HCT116 (cell line): ENCODE data around the gene TSPEAR. TPM values are rescaled to one million over a fixed set of nuclear protein-coding genes. Genes with fewer than 3 reads are reported as not detected.

Experiments
- ATAC-seq: fragments of 200-7000 bp; cut with Tn5 transposase; 2 replicates; pipeline ENCODE4 v1.9.1; 2020; ENCODE audit warnings: mild to moderate bottlenecking, moderate library complexity
- BruUV-seq: library from RNA; stranded (reverse); fragments of 400-500 nt; replicated peaks from 2 replicates; lab custom pipeline; 2021; lab: Mats Ljungman, UMichigan
- CTCF ChIA-PET: fragments of 300-600 bp; sonication (Branson Sonifier 250); formaldehyde crosslinking; loops from one replicate; lab custom pipeline; 2021; ENCODE audit warnings: antibody characterized with exemption; lab: Charles Lee
- POLR2A ChIA-PET: fragments of 300-600, 350-600 bp; sonication (Branson Sonifier 250); formaldehyde crosslinking; loops from one replicate; lab custom pipeline; 2021; ENCODE audit warnings: antibody characterized with exemption; lab: Charles Lee
- RAD21 ChIA-PET, 2 experiments: fragments of 300-600 bp; sonication (Branson Sonifier 250); formaldehyde crosslinking; loops; one replicate each; lab custom pipeline; 2023; ENCODE audit warnings: low total read pairs in 2 of 2; ENCODE audit not compliant: uncharacterized antibody in 2 of 2, unreplicated experiment in 2 of 2, low non-redundant PET in 1 of 2; lab: Charles Lee
- DNase-seq: peaks from one replicate; pipeline ENCODE4 v3.0.0-alpha.2; 2010; ENCODE audit warnings: low read depth, low spot score
- H2AFZ ChIP-seq: fragments of 200-600 bp; shearing (Covaris generic), sonication (generic); 2 replicates; pipeline ENCODE4 v1.6.1; 2017; ENCODE audit warnings: low read depth, mixed run types, mixed read lengths, antibody characterized with exemption, low read length; ENCODE audit not compliant: poor library complexity, severe bottlenecking
- H3K27ac ChIP-seq: 2 replicates; pipeline ENCODE4 v1.5.1; 2012; ENCODE audit warnings: low read depth, low read length
- H3K27me3 ChIP-seq: fragments of 200-600 bp; sonication (generic); 2 replicates; pipeline ENCODE4 v1.6.1; 2016; ENCODE audit warnings: mixed run types, low read length, mixed read lengths; ENCODE audit not compliant: insufficient read depth
- H3K36me3 ChIP-seq, 2 experiments: fragments of 200-500 bp in 1 of 2; fragments of 200-600 bp in 1 of 2; sonication (Bioruptor generic) in 1 of 2; sonication (generic) in 1 of 2; 2 replicates each; pipeline versions ENCODE4 v1.5.1 to v1.6.1; 2014 to 2016; ENCODE audit warnings: low read length in 2 of 2, inconsistent platforms in 1 of 2, mixed read lengths in 1 of 2, mixed run types in 1 of 2; ENCODE audit not compliant: insufficient read depth in 2 of 2, control insufficient read depth in 1 of 2
- H3K4me1 ChIP-seq, 2 experiments: fragments of 200-600 bp in 1 of 2; sonication (generic) in 1 of 2; 2 replicates each; pipeline versions ENCODE4 v1.5.1 to v1.6.1; 2012 to 2017; ENCODE audit warnings: low read length in 2 of 2, inconsistent platforms in 1 of 2, mild to moderate bottlenecking in 1 of 2, mixed read lengths in 1 of 2, mixed run types in 1 of 2, moderate library complexity in 1 of 2; ENCODE audit not compliant: insufficient read depth in 2 of 2, control insufficient read depth in 1 of 2
- H3K4me2 ChIP-seq: fragments of 200-600 bp; sonication (generic); 2 replicates; pipeline ENCODE4 v1.6.1; 2017; ENCODE audit warnings: mixed run types, low read length, mixed read lengths
- H3K4me3 ChIP-seq, 2 experiments: fragments of 200-600 bp in 1 of 2; sonication (generic) in 1 of 2; replicated peaks in 1 of 2; 2 replicates each; pipeline ENCODE4 v1.5.1; 2011 to 2016; ENCODE audit warnings: low read length in 2 of 2, control low read depth in 1 of 2, low read depth in 1 of 2, mild to moderate bottlenecking in 1 of 2, mixed read lengths in 1 of 2, mixed run types in 1 of 2
- H3K79me2 ChIP-seq: fragments of 200-600 bp; sonication (generic); 2 replicates; pipeline ENCODE4 v1.6.1; 2017; ENCODE audit warnings: mild to moderate bottlenecking, mixed run types, low read length, moderate library complexity, mixed read lengths; ENCODE audit not compliant: insufficient read depth
- H3K9ac ChIP-seq: fragments of 200-600 bp; sonication (generic); 2 replicates; pipeline ENCODE4 v1.6.1; 2016; ENCODE audit warnings: low read length, mixed read lengths
- H3K9me2 ChIP-seq: fragments of 200-600 bp; sonication (generic), shearing (Covaris generic); 2 replicates; pipeline ENCODE4 v1.6.1; 2017; ENCODE audit warnings: mixed run types, mild to moderate bottlenecking, moderate library complexity; ENCODE audit not compliant: insufficient read depth
- H3K9me3 ChIP-seq, 2 experiments: fragments of 200-500 bp in 1 of 2; fragments of 200-600 bp in 1 of 2; sonication (Bioruptor generic) in 1 of 2; sonication (generic) in 1 of 2; 2 replicates each; pipeline ENCODE4 v1.6.1; 2014 to 2017; ENCODE audit warnings: low read length in 2 of 2, mixed read lengths in 2 of 2, inconsistent platforms in 1 of 2, low read depth in 1 of 2, mild to moderate bottlenecking in 1 of 2, mixed run types in 1 of 2, moderate library complexity in 1 of 2; ENCODE audit not compliant: control insufficient read depth in 1 of 2, insufficient read depth in 1 of 2
- H4K20me1 ChIP-seq: fragments of 200-600 bp; sonication (generic), shearing (Covaris generic); 2 replicates; pipeline ENCODE4 v1.6.1; 2017; ENCODE audit warnings: mixed run types, mild to moderate bottlenecking, moderate library complexity; ENCODE audit not compliant: insufficient read depth
- CEBPB ChIP-seq: IDR thresholded peaks from 2 replicates; pipeline ENCODE4 v1.6.1; 2012; ENCODE audit warnings: low read depth
- EGR1 ChIP-seq: IDR thresholded peaks from 2 replicates; pipeline ENCODE4 v1.6.1; 2012; ENCODE audit warnings: low read depth
- EZH2phosphoT487 ChIP-seq: fragments of 200-600 bp; IDR thresholded peaks from 2 replicates; pipeline ENCODE4 v1.6.1; 2018; ENCODE audit warnings: antibody characterized with exemption, borderline replicate concordance
- FOSL1 ChIP-seq: IDR thresholded peaks from 2 replicates; pipeline ENCODE4 v1.6.1; 2012; ENCODE audit warnings: low read depth
- POLR2A ChIP-seq: IDR thresholded peaks from 2 replicates; pipeline ENCODE4 v1.7.0; 2011; ENCODE audit warnings: borderline replicate concordance; ENCODE audit not compliant: insufficient read depth, insufficient read length; ENCODE audit errors: extremely low read depth
- POLR2AphosphoS5 ChIP-seq: IDR thresholded peaks from 2 replicates; pipeline ENCODE4 v1.6.1; 2011; ENCODE audit warnings: mild to moderate bottlenecking, low read depth, low read length, moderate library complexity
- RAD21 ChIP-seq: IDR thresholded peaks from 2 replicates; pipeline ENCODE4 v1.6.1; 2012; ENCODE audit warnings: low read depth, mild to moderate bottlenecking
- SIN3A ChIP-seq: IDR thresholded peaks from 2 replicates; pipeline ENCODE4 v1.6.1; 2012; ENCODE audit warnings: low read depth
- SP1 ChIP-seq: IDR thresholded peaks from 2 replicates; pipeline ENCODE4 v1.6.1; 2012; ENCODE audit warnings: low read depth
- SRF ChIP-seq: IDR thresholded peaks from 2 replicates; pipeline ENCODE4 v1.6.1; 2012; ENCODE audit warnings: low read depth
- TCF7L2 ChIP-seq: IDR thresholded peaks from 2 replicates; pipeline ENCODE4 v1.7.0; 2011; ENCODE audit warnings: borderline replicate concordance, inconsistent platforms; ENCODE audit not compliant: insufficient read depth, insufficient read length; ENCODE audit errors: extremely low read depth
- YY1 ChIP-seq: IDR thresholded peaks from 2 replicates; pipeline ENCODE4 v1.6.1; 2011; ENCODE audit warnings: low read length, low read depth, moderate library complexity, mild to moderate bottlenecking; ENCODE audit not compliant: insufficient replicate concordance; ENCODE audit errors: extremely low read depth
- ZFX ChIP-seq: fragments of 450-650 bp; IDR thresholded peaks from 2 replicates; pipeline ENCODE4 v1.6.1; 2017
- ZNF274 ChIP-seq: fragments of 200-500 bp; sonication (Bioruptor generic); IDR thresholded peaks from 2 replicates; pipeline ENCODE4 v1.6.1; 2014; ENCODE audit warnings: mild to moderate bottlenecking, low read depth, low read length, inconsistent platforms
- intact Hi-C: fragments of 100-400 bp; cut with micrococcal nuclease; formaldehyde crosslinking; loops from 2 replicates; pipeline ENCODE4 v1.10.0; 2022
- total RNA-seq: library from RNA; stranded (reverse); gene quantifications from one replicate; pipeline ENCODE4 v1.2.1, GENCODE V29; 2021; ENCODE audit not compliant: unreplicated experiment
- TF ChIP-seq, protein P1 (sequence below): IDR thresholded peaks from 2 replicates; pipeline ENCODE4 v1.6.1; 2011; ENCODE audit warnings: mild to moderate bottlenecking, low read length, moderate library complexity; ENCODE audit not compliant: insufficient replicate concordance; ENCODE audit errors: extremely low read depth
- TF ChIP-seq, protein P2 (sequence below): IDR thresholded peaks from 2 replicates; pipeline ENCODE4 v1.6.1; 2012
- TF ChIP-seq, protein P3 (sequence below): IDR thresholded peaks from 2 replicates; pipeline ENCODE4 v1.6.1; 2012
- TF ChIP-seq, protein P4 (sequence below), 3 experiments: fragments of 200-600 bp in 1 of 3; sonication (generic) in 1 of 3; IDR thresholded peaks in 2 of 3; conservative IDR thresholded peaks in 1 of 3; 2 replicates each; pipeline ENCODE4 v1.5.1; 2012 to 2017; ENCODE audit warnings: low read depth in 2 of 3, low read length in 2 of 3, antibody characterized with exemption in 1 of 3, borderline replicate concordance in 1 of 3, control low read depth in 1 of 3, mild to moderate bottlenecking in 1 of 3, mixed read lengths in 1 of 3, mixed run types in 1 of 3, moderate library complexity in 1 of 3; ENCODE audit not compliant: insufficient read depth in 1 of 3
- TF ChIP-seq, protein P5 (sequence below): IDR thresholded peaks from 2 replicates; pipeline ENCODE4 v1.6.1; 2012; ENCODE audit warnings: low read depth

The TSPEAR gene
- total RNA-seq, 1 experiment from 2014 or later: not detected

DNA sequence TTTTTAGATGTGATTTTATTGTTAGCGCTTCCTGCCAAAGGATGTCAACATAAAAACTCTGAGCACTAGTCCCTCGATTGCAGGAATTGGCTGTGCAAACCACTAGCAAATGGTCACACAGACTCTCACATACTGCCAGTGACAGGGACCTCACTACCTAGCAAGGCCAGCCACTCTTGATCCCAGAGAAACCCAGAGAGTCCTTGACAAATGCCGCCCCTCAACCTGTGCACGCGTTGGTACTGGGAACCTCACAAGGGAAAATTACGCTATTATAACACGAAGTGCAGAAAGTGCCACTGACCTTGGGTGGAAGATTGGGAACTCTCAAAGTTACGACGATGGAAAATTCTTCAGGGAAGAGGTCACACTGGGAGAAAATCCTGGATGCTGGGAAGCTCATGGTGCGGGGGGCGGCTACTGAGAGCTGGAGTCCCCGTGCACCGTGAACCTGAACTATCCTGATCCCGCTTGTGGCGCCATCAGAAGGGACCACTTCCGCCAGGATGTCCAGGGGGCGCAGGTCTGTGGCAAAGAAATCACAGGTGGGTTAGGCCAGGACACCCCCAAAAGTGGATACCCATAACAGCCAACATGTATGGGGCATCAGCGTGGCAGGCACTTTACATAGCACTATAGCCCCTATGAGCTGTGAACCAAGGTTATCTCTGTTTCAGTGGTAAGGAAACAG lies 143.7 kb downstream of the TSPEAR start:
- Histone ChIP-seq H3K4me1 (no peaks in the 10 kb centered on the region), H3K36me3 (no peaks in the 10 kb centered on the region), H4K20me1 (no peaks in the 10 kb centered on the region), H3K4me3 (no peak overlapping the region), H3K27me3 (peaks cover 6% of the 10 kb centered on the region), H3K79me2 (no peaks in the 10 kb centered on the region), H3K9me2 (no peaks in the 10 kb centered on the region), H3K9me3 (no peaks in the 10 kb centered on the region), H3K9ac (no peak overlapping the region), H3K27ac (no peak overlapping the region), H2AFZ (no peak overlapping the region), H3K4me2 (no peak overlapping the region)
- ATAC-seq (no peak), DNase-seq (no peak)
- TF ChIP-seq POLR2A (no peak), SP1 (no peak), POLR2AphosphoS5 (no peak), TCF7L2 (no peak), YY1 (no peak), CEBPB (no peak), SRF (no peak), ZFX (no peak), EGR1 (no peak), ZNF274 (no peak), SIN3A (no peak), EZH2phosphoT487 (no peak), FOSL1 (no peak), RAD21 (no peak)
- TF ChIP-seq, protein P1, sequence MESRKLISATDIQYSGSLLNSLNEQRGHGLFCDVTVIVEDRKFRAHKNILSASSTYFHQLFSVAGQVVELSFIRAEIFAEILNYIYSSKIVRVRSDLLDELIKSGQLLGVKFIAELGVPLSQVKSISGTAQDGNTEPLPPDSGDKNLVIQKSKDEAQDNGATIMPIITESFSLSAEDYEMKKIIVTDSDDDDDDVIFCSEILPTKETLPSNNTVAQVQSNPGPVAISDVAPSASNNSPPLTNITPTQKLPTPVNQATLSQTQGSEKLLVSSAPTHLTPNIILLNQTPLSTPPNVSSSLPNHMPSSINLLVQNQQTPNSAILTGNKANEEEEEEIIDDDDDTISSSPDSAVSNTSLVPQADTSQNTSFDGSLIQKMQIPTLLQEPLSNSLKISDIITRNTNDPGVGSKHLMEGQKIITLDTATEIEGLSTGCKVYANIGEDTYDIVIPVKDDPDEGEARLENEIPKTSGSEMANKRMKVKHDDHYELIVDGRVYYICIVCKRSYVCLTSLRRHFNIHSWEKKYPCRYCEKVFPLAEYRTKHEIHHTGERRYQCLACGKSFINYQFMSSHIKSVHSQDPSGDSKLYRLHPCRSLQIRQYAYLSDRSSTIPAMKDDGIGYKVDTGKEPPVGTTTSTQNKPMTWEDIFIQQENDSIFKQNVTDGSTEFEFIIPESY: no peak
- TF ChIP-seq, protein P2, sequence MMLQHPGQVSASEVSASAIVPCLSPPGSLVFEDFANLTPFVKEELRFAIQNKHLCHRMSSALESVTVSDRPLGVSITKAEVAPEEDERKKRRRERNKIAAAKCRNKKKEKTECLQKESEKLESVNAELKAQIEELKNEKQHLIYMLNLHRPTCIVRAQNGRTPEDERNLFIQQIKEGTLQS: no peak
- TF ChIP-seq, protein P3, sequence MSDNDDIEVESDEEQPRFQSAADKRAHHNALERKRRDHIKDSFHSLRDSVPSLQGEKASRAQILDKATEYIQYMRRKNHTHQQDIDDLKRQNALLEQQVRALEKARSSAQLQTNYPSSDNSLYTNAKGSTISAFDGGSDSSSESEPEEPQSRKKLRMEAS: no peak
- TF ChIP-seq, protein P4, sequence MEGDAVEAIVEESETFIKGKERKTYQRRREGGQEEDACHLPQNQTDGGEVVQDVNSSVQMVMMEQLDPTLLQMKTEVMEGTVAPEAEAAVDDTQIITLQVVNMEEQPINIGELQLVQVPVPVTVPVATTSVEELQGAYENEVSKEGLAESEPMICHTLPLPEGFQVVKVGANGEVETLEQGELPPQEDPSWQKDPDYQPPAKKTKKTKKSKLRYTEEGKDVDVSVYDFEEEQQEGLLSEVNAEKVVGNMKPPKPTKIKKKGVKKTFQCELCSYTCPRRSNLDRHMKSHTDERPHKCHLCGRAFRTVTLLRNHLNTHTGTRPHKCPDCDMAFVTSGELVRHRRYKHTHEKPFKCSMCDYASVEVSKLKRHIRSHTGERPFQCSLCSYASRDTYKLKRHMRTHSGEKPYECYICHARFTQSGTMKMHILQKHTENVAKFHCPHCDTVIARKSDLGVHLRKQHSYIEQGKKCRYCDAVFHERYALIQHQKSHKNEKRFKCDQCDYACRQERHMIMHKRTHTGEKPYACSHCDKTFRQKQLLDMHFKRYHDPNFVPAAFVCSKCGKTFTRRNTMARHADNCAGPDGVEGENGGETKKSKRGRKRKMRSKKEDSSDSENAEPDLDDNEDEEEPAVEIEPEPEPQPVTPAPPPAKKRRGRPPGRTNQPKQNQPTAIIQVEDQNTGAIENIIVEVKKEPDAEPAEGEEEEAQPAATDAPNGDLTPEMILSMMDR (IDR thresholded peaks at IDR 0.05 in 2 of 3, conservative IDR thresholded peaks at IDR 0.05 in 1 of 3; ENCODE audit: borderline replicate concordance in 1 of 3, insufficient read depth in 1 of 3, low read depth in 2 of 3, low read length in 2 of 3): no peak
- TF ChIP-seq, protein P5, sequence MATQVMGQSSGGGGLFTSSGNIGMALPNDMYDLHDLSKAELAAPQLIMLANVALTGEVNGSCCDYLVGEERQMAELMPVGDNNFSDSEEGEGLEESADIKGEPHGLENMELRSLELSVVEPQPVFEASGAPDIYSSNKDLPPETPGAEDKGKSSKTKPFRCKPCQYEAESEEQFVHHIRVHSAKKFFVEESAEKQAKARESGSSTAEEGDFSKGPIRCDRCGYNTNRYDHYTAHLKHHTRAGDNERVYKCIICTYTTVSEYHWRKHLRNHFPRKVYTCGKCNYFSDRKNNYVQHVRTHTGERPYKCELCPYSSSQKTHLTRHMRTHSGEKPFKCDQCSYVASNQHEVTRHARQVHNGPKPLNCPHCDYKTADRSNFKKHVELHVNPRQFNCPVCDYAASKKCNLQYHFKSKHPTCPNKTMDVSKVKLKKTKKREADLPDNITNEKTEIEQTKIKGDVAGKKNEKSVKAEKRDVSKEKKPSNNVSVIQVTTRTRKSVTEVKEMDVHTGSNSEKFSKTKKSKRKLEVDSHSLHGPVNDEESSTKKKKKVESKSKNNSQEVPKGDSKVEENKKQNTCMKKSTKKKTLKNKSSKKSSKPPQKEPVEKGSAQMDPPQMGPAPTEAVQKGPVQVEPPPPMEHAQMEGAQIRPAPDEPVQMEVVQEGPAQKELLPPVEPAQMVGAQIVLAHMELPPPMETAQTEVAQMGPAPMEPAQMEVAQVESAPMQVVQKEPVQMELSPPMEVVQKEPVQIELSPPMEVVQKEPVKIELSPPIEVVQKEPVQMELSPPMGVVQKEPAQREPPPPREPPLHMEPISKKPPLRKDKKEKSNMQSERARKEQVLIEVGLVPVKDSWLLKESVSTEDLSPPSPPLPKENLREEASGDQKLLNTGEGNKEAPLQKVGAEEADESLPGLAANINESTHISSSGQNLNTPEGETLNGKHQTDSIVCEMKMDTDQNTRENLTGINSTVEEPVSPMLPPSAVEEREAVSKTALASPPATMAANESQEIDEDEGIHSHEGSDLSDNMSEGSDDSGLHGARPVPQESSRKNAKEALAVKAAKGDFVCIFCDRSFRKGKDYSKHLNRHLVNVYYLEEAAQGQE: no peak
- intact Hi-C loops: loop anchor here (10.0 kb wide), 1 partner anchor 107 kb away; no protein-coding TSS in a partner anchor
- ChIA-PET RAD21 (no interaction called here), CTCF (no interaction called here), POLR2A (no interaction called here)
- BruUV-seq: no TSS peak
